ENCODE data around the gene HNRNPF.

HNRNPF gene

GRCh38 chr10:43421519-43421918, 12.5 kb upstream of the HNRNPF start:
- DNase-seq (ENCODE audit: low read depth): no peak

GRCh38 chr10:43421201-43421507, 12.2 kb upstream of the HNRNPF start:
- no peak for DNase-seq (ENCODE audit: low read depth)

- peak; percentile 66 for DNase-seq (ENCODE audit: low read depth)
Observed at GRCh38 chr10:43420369-43421200, 11.6 kb upstream of the HNRNPF start.

- DNase-seq (ENCODE audit: low read depth): no peak
Observed at GRCh38 chr10:43419997-43420368, 11.0 kb upstream of the HNRNPF start.

- DNase-seq (ENCODE audit: low read depth): no peak
Observed at GRCh38 chr10:43417950-43418768, 9.2 kb upstream of the HNRNPF start.

GRCh38 chr10:43415544-43415943, 6.6 kb upstream of the HNRNPF start:
- no peak for DNase-seq (ENCODE audit: low read depth)

GRCh38 chr10:43411536-43411935, 2.5 kb upstream of the HNRNPF start:
- no peak for DNase-seq (ENCODE audit: low read depth)

- DNase-seq (ENCODE audit: low read depth): no peak
Observed at GRCh38 chr10:43410345-43410744, 1.4 kb upstream of the HNRNPF start.

GRCh38 chr10:43409385-43410109, 561 bp upstream of the HNRNPF start:
- no peak for DNase-seq (ENCODE audit: low read depth)

- DNase-seq (ENCODE audit: low read depth): no peak
Observed at GRCh38 chr10:43408331-43408709, 666 bp downstream of the HNRNPF start.

GRCh38 chr10:43407576-43408330, 1.2 kb downstream of the HNRNPF start:
- peak; percentile 79 for DNase-seq (ENCODE audit: low read depth)

GRCh38 chr10:43407148-43407575, 1.8 kb downstream of the HNRNPF start:
- DNase-seq (ENCODE audit: low read depth): peak; percentile 28

GRCh38 chr10:43404704-43405084, 4.3 kb downstream of the HNRNPF start:
- DNase-seq (ENCODE audit: low read depth): no peak

GRCh38 chr10:43403911-43404703, 4.9 kb downstream of the HNRNPF start:
- no peak for DNase-seq (ENCODE audit: low read depth)

- no peak for DNase-seq (ENCODE audit: low read depth)
Observed at GRCh38 chr10:43402880-43403452, 6.0 kb downstream of the HNRNPF start.

GRCh38 chr10:43402176-43402575, 6.8 kb downstream of the HNRNPF start:
- no peak for DNase-seq (ENCODE audit: low read depth)

- DNase-seq (ENCODE audit: low read depth): no peak
Observed at GRCh38 chr10:43401627-43402026, 7.4 kb downstream of the HNRNPF start.

- DNase-seq (ENCODE audit: low read depth): no peak
Observed at GRCh38 chr10:43399320-43400310, 9.4 kb downstream of the HNRNPF start.

- no peak for DNase-seq (ENCODE audit: low read depth)
Observed at GRCh38 chr10:43398939-43399319, 10.1 kb downstream of the HNRNPF start.

Measured in stimulated activated CD8-positive, alpha-beta memory T cell treated with anti-CD3 and anti-CD28 coated beads, Interleukin-15, amount 100 ng/mL, for 24 hours (primary cell).